Muscle layer of duodenum (tissue), 2 donors: ENCODE measurements around the gene HSD17B4.
"Not testable (repeated sequence)": the region's sequence is repeated elsewhere in the genome, so short reads cannot be mapped to it uniquely, and the experiment has no call there.

ENCODE experiments used
- H3K27ac ChIP-seq: one replicate; pipeline ENCODE4 v1.7.0; 2013; ENCODE audit warnings: mild to moderate bottlenecking, low read length
- H3K27me3 ChIP-seq: one replicate; pipeline ENCODE4 v1.7.0; 2013; ENCODE audit warnings: low read depth, mild to moderate bottlenecking, control low read depth, low read length
- H3K36me3 ChIP-seq, 2 donors: one replicate each; pipeline ENCODE4 v1.7.0; 2013; ENCODE audit warnings: low read length in 2 of 2, control low read depth in 1 of 2, mild to moderate bottlenecking in 1 of 2; ENCODE audit not compliant: insufficient read depth in 2 of 2, control insufficient read depth in 1 of 2
- H3K4me1 ChIP-seq, 2 donors: one replicate each; pipeline ENCODE4 v1.7.0; 2013; ENCODE audit warnings: low read length in 2 of 2, mild to moderate bottlenecking in 2 of 2, control low read depth in 1 of 2, moderate library complexity in 1 of 2; ENCODE audit not compliant: insufficient read depth in 2 of 2, control insufficient read depth in 1 of 2
- H3K4me3 ChIP-seq, 2 donors: one replicate each; pipeline ENCODE4 v1.7.0; 2013; ENCODE audit warnings: low read length in 2 of 2, low read depth in 1 of 2, mild to moderate bottlenecking in 1 of 2
- H3K9me3 ChIP-seq, 2 donors: one replicate each; pipeline ENCODE4 v1.7.0; 2013; ENCODE audit warnings: low read length in 2 of 2, control low read depth in 1 of 2, mild to moderate bottlenecking in 1 of 2; ENCODE audit not compliant: control insufficient read depth in 1 of 2
- donor health status: healthy.

Gene HSD17B4

GRCh38 chr5:119458911-119459632 lies 6.8 kb downstream of the HSD17B4 start:
- H3K4me3 ChIP-seq: no peak overlapping the region
- no peaks in the 10 kb centered on the region for H3K4me1 ChIP-seq
- H3K27ac ChIP-seq: no peak overlapping the region
- H3K36me3 ChIP-seq: no peaks in the 10 kb centered on the region
- no peaks in the 10 kb centered on the region for H3K9me3 ChIP-seq
- no peaks in the 10 kb centered on the region for H3K27me3 ChIP-seq

- Histone ChIP-seq H3K36me3 (peaks cover 0 to 13% of the 10 kb centered on the region in 2 donors), H3K4me1 (no peaks in the 10 kb centered on the region)
Measured at GRCh38 chr5:119465640-119466039, 13.3 kb downstream of the HSD17B4 start.

GRCh38 chr5:119468286-119468685 lies 16.0 kb downstream of the HSD17B4 start:
- H3K27ac ChIP-seq: no peak overlapping the region
- no peaks in the 10 kb centered on the region for H3K27me3 ChIP-seq
- no peaks in the 10 kb centered on the region for H3K4me1 ChIP-seq
- H3K36me3 ChIP-seq: peaks cover 0 to 19% of the 10 kb centered on the region in 2 donors
- H3K9me3 ChIP-seq: peaks cover 14 to 21% of the 10 kb centered on the region in 2 donors
- no peak overlapping the region for H3K4me3 ChIP-seq

More at GRCh38 chr5:119465640-119466039, 13.3 kb downstream of the HSD17B4 start:
- H3K27me3 ChIP-seq: no peaks in the 10 kb centered on the region
- H3K4me3 ChIP-seq: no peak overlapping the region
- H3K27ac ChIP-seq: no peak overlapping the region
- peaks cover 14 to 21% of the 10 kb centered on the region in 2 donors for H3K9me3 ChIP-seq

GRCh38 chr5:119470105-119470763 lies 17.9 kb downstream of the HSD17B4 start:
- H3K27ac ChIP-seq: no peak overlapping the region
- peaks cover 7 to 19% of the 10 kb centered on the region in 2 donors for H3K36me3 ChIP-seq
- no peak overlapping the region for H3K4me3 ChIP-seq
- H3K27me3 ChIP-seq: no peaks in the 10 kb centered on the region
- H3K4me1 ChIP-seq: no peaks in the 10 kb centered on the region
- peaks cover 14 to 21% of the 10 kb centered on the region in 2 donors for H3K9me3 ChIP-seq

GRCh38 chr5:119470851-119471451 lies 18.7 kb downstream of the HSD17B4 start:
- Histone ChIP-seq H3K9me3 (peaks cover 14 to 21% of the 10 kb centered on the region in 2 donors), H3K4me3 (no peak overlapping the region), H3K27me3 (no peaks in the 10 kb centered on the region), H3K27ac (no peak overlapping the region), H3K36me3 (peaks cover 7 to 19% of the 10 kb centered on the region in 2 donors), H3K4me1 (no peaks in the 10 kb centered on the region)

GRCh38 chr5:119473241-119473640 lies 20.9 kb downstream of the HSD17B4 start:
- peaks cover 23 to 29% of the 10 kb centered on the region in 2 donors for H3K36me3 ChIP-seq

GRCh38 chr5:119476341-119476740 lies 24.0 kb downstream of the HSD17B4 start:
- no peaks in the 10 kb centered on the region for H3K4me1 ChIP-seq
- no peak overlapping the region for H3K27ac ChIP-seq
- no peaks in the 10 kb centered on the region for H3K9me3 ChIP-seq
- H3K36me3 ChIP-seq: peaks cover 27 to 32% of the 10 kb centered on the region in 2 donors
- no peak overlapping the region for H3K4me3 ChIP-seq
- H3K27me3 ChIP-seq: no peaks in the 10 kb centered on the region

More at GRCh38 chr5:119473241-119473640, 20.9 kb downstream of the HSD17B4 start:
- Histone ChIP-seq H3K27me3 (no peaks in the 10 kb centered on the region), H3K4me3 (no peak overlapping the region), H3K9me3 (peaks cover 6 to 7% of the 10 kb centered on the region in 2 donors), H3K27ac (no peak overlapping the region), H3K4me1 (no peaks in the 10 kb centered on the region)

- H3K9me3 ChIP-seq: no peaks in the 10 kb centered on the region
- no peak overlapping the region for H3K27ac ChIP-seq
- H3K36me3 ChIP-seq: peaks cover 32 to 33% of the 10 kb centered on the region in 2 donors
- no peaks in the 10 kb centered on the region for H3K27me3 ChIP-seq
- no peak overlapping the region for H3K4me3 ChIP-seq
- no peaks in the 10 kb centered on the region for H3K4me1 ChIP-seq
Measured at GRCh38 chr5:119478781-119479180, 26.5 kb downstream of the HSD17B4 start.

- not testable (repeated sequence) for H3K27ac ChIP-seq, H3K4me1 ChIP-seq, H3K4me3 ChIP-seq, H3K27me3 ChIP-seq, H3K9me3 ChIP-seq
- H3K36me3 ChIP-seq: peaks cover 35 to 37% of the 10 kb centered on the region in 2 donors
Measured at GRCh38 chr5:119480629-119481028, 28.3 kb downstream of the HSD17B4 start.

GRCh38 chr5:119483155-119483554 lies 30.9 kb downstream of the HSD17B4 start:
- Histone ChIP-seq H3K4me1 (no peaks in the 10 kb centered on the region), H3K9me3 (no peaks in the 10 kb centered on the region), H3K27me3 (no peaks in the 10 kb centered on the region), H3K4me3 (no peak overlapping the region), H3K36me3 (peaks cover 25 to 35% of the 10 kb centered on the region in 2 donors), H3K27ac (no peak overlapping the region)

- H3K27me3 ChIP-seq: no peaks in the 10 kb centered on the region
- H3K4me1 ChIP-seq: no peaks in the 10 kb centered on the region
- peaks cover 18 to 31% of the 10 kb centered on the region in 2 donors for H3K36me3 ChIP-seq
- no peak overlapping the region for H3K4me3 ChIP-seq
- H3K9me3 ChIP-seq: no peaks in the 10 kb centered on the region
- no peak overlapping the region for H3K27ac ChIP-seq
Measured at GRCh38 chr5:119484884-119485283, 32.6 kb downstream of the HSD17B4 start.
